NCI-H1694 (cell line): ENCODE results near the gene CACNA2D3.
"Not testable (repeated sequence)": the region's sequence is repeated elsewhere in the genome, so short reads cannot be mapped to it uniquely, and the experiment has no call there.

Experiments
- DNase-seq: peaks from one replicate; lab custom pipeline; 2025; lab: John Stamatoyannopoulos, UW

CACNA2D3 gene

GRCh38 chr3:54631516-54632325, 509.4 kb downstream of the CACNA2D3 start:
- DNase-seq, result no peak

GRCh38 chr3:54632326-54632665, 509.9 kb downstream of the CACNA2D3 start:
- no peak for DNase-seq

- no peak for DNase-seq
These were observed 510.5 kb downstream of the CACNA2D3 start for GRCh38 chr3:54632834-54633233.

GRCh38 chr3:54633444-54634121, 511.2 kb downstream of the CACNA2D3 start:
- DNase-seq, result no peak

- no peak for DNase-seq
These were observed 511.7 kb downstream of the CACNA2D3 start for GRCh38 chr3:54634122-54634469.

- DNase-seq, result not testable (repeated sequence)
These were observed 517.5 kb downstream of the CACNA2D3 start for GRCh38 chr3:54639790-54640372.

- DNase-seq, result no peak
These were observed 519.1 kb downstream of the CACNA2D3 start for GRCh38 chr3:54641226-54642014.

- no peak for DNase-seq
These were observed 519.8 kb downstream of the CACNA2D3 start for GRCh38 chr3:54642147-54642546.

GRCh38 chr3:54647721-54648120, 525.4 kb downstream of the CACNA2D3 start:
- DNase-seq, result no peak

GRCh38 chr3:54649551-54649950, 527.2 kb downstream of the CACNA2D3 start:
- DNase-seq, result no peak

GRCh38 chr3:54653456-54654195, 531.3 kb downstream of the CACNA2D3 start:
- DNase-seq, result no peak

GRCh38 chr3:54654776-54655175, 532.4 kb downstream of the CACNA2D3 start:
- DNase-seq, result no peak

GRCh38 chr3:54659347-54659746, 537.0 kb downstream of the CACNA2D3 start:
- DNase-seq, result no peak

GRCh38 chr3:54660714-54661132, 538.4 kb downstream of the CACNA2D3 start:
- no peak for DNase-seq

- DNase-seq, result no peak
These were observed 538.8 kb downstream of the CACNA2D3 start for GRCh38 chr3:54661151-54661550.

- DNase-seq, result no peak
These were observed 541.2 kb downstream of the CACNA2D3 start for GRCh38 chr3:54663501-54664011.

- DNase-seq, result no peak
These were observed 542.8 kb downstream of the CACNA2D3 start for GRCh38 chr3:54665016-54665600.

GRCh38 chr3:54668236-54668635, 545.9 kb downstream of the CACNA2D3 start:
- no peak for DNase-seq

GRCh38 chr3:54670201-54671000, 548.0 kb downstream of the CACNA2D3 start:
- peak; percentile 88 for DNase-seq

GRCh38 chr3:54671511-54671910, 549.2 kb downstream of the CACNA2D3 start:
- DNase-seq, result no peak
